LoVo (cell line): ENCODE results near the gene CBLIF.
"Not testable (repeated sequence)": the region's sequence is repeated elsewhere in the genome, so short reads cannot be mapped to it uniquely, and the experiment has no call there.

Experiments used
- DNase-seq: peaks from one replicate; pipeline ENCODE4 v3.0.0-alpha.2; 2016; ENCODE audit warnings: low spot score

CBLIF gene

GRCh38 chr11:59847626-59848025 lies 2.3 kb upstream of the CBLIF start:
- no peak for DNase-seq

- DNase-seq, result no peak
These were observed 1.3 kb upstream of the CBLIF start for GRCh38 chr11:59846556-59846955.

GRCh38 chr11:59842316-59842715 lies 3.0 kb downstream of the CBLIF start:
- DNase-seq, result no peak

GRCh38 chr11:59841514-59841913 lies 3.8 kb downstream of the CBLIF start:
- no peak for DNase-seq

- DNase-seq, result no peak
These were observed 5.7 kb downstream of the CBLIF start for GRCh38 chr11:59839615-59840014.

- DNase-seq, result no peak
These were observed 11.7 kb downstream of the CBLIF start for GRCh38 chr11:59833602-59834001.

- DNase-seq, result no peak
These were observed 15.9 kb downstream of the CBLIF start for GRCh38 chr11:59829358-59829757.

- DNase-seq, result peak; percentile 61
These were observed 22.2 kb downstream of the CBLIF start for GRCh38 chr11:59822989-59823566.

GRCh38 chr11:59818572-59818971 lies 26.7 kb downstream of the CBLIF start:
- no peak for DNase-seq

- DNase-seq, result not testable (repeated sequence)
These were observed 28.9 kb downstream of the CBLIF start for GRCh38 chr11:59816434-59816833.

- DNase-seq, result no peak
These were observed 29.5 kb downstream of the CBLIF start for GRCh38 chr11:59815754-59816153.

- DNase-seq, result no peak
These were observed 31.3 kb downstream of the CBLIF start for GRCh38 chr11:59814021-59814420.

GRCh38 chr11:59813364-59813763 lies 31.9 kb downstream of the CBLIF start:
- no peak for DNase-seq

- no peak for DNase-seq
These were observed 33.1 kb downstream of the CBLIF start for GRCh38 chr11:59812220-59812619.

- DNase-seq, result no peak
These were observed 34.4 kb downstream of the CBLIF start for GRCh38 chr11:59810911-59811259.

GRCh38 chr11:59810189-59810910 lies 34.9 kb downstream of the CBLIF start, which contains the start of gene MRPL16:
Gene MRPL16 (minus strand): TSS chr11:59810778. CDS start chr11:59810658, 120 bp downstream.
- peak; percentile 96 for DNase-seq

GRCh38 chr11:59807047-59807610 lies 38.2 kb downstream of the CBLIF start:
- no peak for DNase-seq

- no peak for DNase-seq
These were observed 41.2 kb downstream of the CBLIF start for GRCh38 chr11:59804061-59804460.

GRCh38 chr11:59802639-59803176 lies 42.6 kb downstream of the CBLIF start:
- DNase-seq, result peak; percentile 53

GRCh38 chr11:59801981-59802638 lies 43.2 kb downstream of the CBLIF start:
- no peak for DNase-seq

GRCh38 chr11:59801160-59801706 lies 44.1 kb downstream of the CBLIF start:
- no peak for DNase-seq

- DNase-seq, result no peak
These were observed 44.8 kb downstream of the CBLIF start for GRCh38 chr11:59800390-59801025.
